ENCODE results near the gene HIF1A.

DNA sequence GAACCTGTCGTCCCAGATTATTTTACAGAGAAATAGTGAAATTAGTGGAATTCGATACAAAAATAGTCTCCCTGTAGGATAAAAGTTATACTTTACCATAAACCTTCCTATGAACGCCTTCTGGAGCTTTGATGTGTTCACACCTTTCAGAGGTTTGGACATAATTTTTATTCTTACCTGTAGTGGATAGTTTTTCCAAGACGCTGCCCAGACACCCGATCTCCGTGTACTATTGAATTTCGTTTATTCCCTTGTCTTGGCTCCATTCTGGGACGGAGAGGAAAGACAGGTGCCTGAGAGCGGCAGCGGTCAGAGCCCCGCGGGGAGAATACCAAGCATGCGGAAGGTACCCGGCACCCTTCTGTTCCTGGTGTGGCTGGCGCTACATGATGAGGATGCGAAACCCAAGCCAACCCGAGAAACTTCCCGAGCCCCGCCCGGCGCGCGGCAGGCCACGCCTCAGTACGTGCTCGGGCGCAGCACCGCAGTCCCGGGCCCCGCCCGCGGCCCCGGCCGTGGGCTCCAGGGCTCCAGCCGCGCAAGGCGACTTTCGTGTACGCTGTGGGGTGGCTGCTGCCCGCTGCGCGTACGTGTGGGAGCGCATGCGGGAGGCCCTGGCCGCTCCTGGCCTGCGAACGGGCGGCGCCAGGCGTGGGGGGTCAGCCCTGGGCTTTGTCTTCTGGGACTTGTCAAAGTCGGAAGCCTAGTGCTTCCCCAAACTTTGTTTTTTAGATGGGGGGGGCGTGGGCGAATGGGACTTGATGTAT, 55.6 kb downstream of the HIF1A start:
- TF ChIP-seq, protein P1, sequence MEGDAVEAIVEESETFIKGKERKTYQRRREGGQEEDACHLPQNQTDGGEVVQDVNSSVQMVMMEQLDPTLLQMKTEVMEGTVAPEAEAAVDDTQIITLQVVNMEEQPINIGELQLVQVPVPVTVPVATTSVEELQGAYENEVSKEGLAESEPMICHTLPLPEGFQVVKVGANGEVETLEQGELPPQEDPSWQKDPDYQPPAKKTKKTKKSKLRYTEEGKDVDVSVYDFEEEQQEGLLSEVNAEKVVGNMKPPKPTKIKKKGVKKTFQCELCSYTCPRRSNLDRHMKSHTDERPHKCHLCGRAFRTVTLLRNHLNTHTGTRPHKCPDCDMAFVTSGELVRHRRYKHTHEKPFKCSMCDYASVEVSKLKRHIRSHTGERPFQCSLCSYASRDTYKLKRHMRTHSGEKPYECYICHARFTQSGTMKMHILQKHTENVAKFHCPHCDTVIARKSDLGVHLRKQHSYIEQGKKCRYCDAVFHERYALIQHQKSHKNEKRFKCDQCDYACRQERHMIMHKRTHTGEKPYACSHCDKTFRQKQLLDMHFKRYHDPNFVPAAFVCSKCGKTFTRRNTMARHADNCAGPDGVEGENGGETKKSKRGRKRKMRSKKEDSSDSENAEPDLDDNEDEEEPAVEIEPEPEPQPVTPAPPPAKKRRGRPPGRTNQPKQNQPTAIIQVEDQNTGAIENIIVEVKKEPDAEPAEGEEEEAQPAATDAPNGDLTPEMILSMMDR (conservative IDR thresholded peaks at IDR 0.05; ENCODE audit: low read depth in 2 of 2): no peak
- peak; percentile 48 for TF ChIP-seq POLR2AphosphoS5 (IDR thresholded peaks at IDR 0.05; ENCODE audit: low read depth)
